Endothelial cell (in vitro differentiated cells): ENCODE results near the gene PHF21A. TPM values are rescaled to one million over a fixed set of nuclear protein-coding genes. Genes with fewer than 3 reads are reported as not detected.
A peak's percentile ranks its signal among the peaks of the same experiment; 100 is the strongest.

ENCODE experiments used
- DNase-seq: peaks from one replicate; pipeline ENCODE4 v3.0.0; 2021; ENCODE audit warnings: low spot score
- H3K27ac Mint-ChIP-seq: one replicate; pipeline ENCODE4 v1.8.0; 2021; ENCODE audit warnings: mixed read lengths, inconsistent platforms; ENCODE audit not compliant: unreplicated experiment
- H3K27me3 Mint-ChIP-seq: one replicate; pipeline ENCODE4 v1.8.0; 2021; ENCODE audit warnings: mild to moderate bottlenecking, moderate library complexity, mixed read lengths, inconsistent platforms; ENCODE audit not compliant: unreplicated experiment
- H3K36me3 Mint-ChIP-seq: one replicate; pipeline ENCODE4 v1.8.0; 2021; ENCODE audit warnings: mild to moderate bottlenecking, low read depth, mixed read lengths, inconsistent platforms; ENCODE audit not compliant: unreplicated experiment
- H3K4me1 Mint-ChIP-seq: one replicate; pipeline ENCODE4 v1.8.0; 2021; ENCODE audit warnings: mild to moderate bottlenecking, mixed read lengths, inconsistent platforms; ENCODE audit not compliant: unreplicated experiment
- H3K4me3 Mint-ChIP-seq: one replicate; pipeline ENCODE4 v1.8.0; 2021; ENCODE audit warnings: mild to moderate bottlenecking, mixed read lengths, inconsistent platforms; ENCODE audit not compliant: unreplicated experiment
- H3K9me3 Mint-ChIP-seq: one replicate; pipeline ENCODE4 v1.8.0; 2021; ENCODE audit warnings: mixed read lengths, inconsistent platforms; ENCODE audit not compliant: unreplicated experiment
- total RNA-seq: library from RNA; stranded (reverse); fragmentation: NEBNext Ultra II Directional; extraction: Animal tissue kit (Norgen Biotek cat#: 25700); gene quantifications from one replicate; pipeline ENCODE4 v1.2.1, GENCODE V29; 2021; ENCODE audit not compliant: unreplicated experiment
- TF ChIP-seq, protein P1 (sequence below): fragments of 200-600 bp; sonication (generic); IDR thresholded peaks from one replicate; pipeline ENCODE4 v1.5.0; 2021; ENCODE audit warnings: antibody characterized with exemption; ENCODE audit not compliant: unreplicated experiment

Gene PHF21A
- total RNA-seq, 1 donor from 2014 or later: 52.8 TPM

DNA sequence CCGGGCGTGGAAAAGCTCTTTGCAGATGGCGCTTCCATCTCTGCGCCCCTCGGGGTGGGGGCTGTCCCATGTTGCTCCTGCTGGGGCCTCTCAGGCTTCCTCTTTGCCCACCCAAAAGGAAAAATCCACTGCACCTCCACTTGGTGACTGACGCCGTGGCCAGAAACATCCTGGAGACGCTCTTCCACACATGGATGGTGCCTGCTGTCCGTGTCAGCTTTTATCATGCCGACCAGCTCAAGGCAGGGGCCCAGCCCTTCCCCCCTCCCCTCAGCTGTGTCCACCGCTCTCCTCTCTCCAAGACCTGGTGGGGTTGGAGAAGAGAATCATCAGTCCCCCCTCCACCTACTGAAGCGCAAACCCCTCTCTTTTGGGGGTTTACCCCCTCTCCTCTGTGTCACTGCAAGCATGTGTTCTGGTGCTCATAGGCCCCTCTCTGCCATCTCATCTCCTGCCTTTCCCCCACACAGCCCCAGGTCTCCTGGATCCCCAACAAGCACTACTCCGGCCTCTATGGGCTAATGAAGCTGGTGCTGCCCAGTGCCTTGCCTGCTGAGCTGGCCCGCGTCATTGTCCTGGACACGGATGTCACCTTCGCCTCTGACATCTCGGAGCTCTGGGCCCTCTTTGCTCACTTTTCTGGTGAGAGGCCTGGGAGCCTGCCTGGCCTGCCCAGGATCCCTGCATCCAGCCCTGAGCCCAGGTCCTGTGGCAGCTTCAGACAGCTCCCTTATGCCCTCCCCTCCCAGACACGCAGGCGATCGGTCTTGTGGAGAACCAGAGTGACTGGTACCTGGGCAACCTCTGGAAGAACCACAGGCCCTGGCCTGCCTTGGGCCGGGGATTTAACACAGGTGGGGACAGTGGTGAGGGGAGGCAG, 197.0 kb downstream of the PHF21A start:
- DNase-seq: no peak
- H3K4me3 Mint-ChIP-seq: peak overlapping the region; percentile 59
- peaks cover 32% of the 10 kb centered on the region for H3K27me3 Mint-ChIP-seq
- H3K4me1 Mint-ChIP-seq: peaks cover 16% of the 10 kb centered on the region
- TF ChIP-seq, protein P1, sequence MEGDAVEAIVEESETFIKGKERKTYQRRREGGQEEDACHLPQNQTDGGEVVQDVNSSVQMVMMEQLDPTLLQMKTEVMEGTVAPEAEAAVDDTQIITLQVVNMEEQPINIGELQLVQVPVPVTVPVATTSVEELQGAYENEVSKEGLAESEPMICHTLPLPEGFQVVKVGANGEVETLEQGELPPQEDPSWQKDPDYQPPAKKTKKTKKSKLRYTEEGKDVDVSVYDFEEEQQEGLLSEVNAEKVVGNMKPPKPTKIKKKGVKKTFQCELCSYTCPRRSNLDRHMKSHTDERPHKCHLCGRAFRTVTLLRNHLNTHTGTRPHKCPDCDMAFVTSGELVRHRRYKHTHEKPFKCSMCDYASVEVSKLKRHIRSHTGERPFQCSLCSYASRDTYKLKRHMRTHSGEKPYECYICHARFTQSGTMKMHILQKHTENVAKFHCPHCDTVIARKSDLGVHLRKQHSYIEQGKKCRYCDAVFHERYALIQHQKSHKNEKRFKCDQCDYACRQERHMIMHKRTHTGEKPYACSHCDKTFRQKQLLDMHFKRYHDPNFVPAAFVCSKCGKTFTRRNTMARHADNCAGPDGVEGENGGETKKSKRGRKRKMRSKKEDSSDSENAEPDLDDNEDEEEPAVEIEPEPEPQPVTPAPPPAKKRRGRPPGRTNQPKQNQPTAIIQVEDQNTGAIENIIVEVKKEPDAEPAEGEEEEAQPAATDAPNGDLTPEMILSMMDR: no peak
- no peaks in the 10 kb centered on the region for H3K9me3 Mint-ChIP-seq
- no peak overlapping the region for H3K27ac Mint-ChIP-seq
- H3K36me3 Mint-ChIP-seq: no peaks in the 10 kb centered on the region

DNA sequence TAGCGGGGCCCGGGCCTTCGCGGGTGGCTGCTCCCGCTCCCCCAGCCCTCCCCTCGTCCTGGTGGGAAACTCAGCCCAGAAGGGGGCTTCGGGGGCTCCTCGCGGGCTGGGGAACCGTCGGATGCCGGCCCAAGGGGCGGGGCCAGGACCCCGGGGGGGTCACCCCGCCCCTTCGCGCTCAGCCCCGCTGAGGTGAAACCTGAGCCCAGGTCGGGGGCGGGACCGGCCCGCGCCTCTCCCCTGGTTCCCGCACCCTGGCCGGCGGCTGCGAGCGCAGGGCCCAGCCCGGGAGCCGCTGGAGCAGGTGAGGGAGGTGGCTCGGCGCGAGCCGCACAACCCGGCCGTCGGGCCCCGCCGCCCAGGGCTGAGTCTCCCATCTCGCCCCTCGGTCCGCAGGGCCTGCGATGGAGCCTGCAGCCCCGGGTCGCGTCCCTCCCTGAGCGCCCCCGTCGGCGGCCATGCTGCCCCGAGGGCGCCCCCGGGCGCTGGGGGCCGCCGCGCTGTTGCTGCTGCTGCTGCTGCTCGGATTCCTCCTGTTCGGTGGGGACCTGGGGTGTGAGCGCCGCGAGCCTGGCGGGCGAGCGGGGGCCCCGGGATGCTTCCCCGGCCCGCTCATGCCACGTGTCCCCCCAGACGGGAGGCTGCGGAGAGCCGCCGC, 198.7 kb downstream of the PHF21A start, which contains the start of gene LARGE2:
TSS of gene LARGE2 (plus strand) at position 232 of the 658 bp plus-strand sequence. CDS start at position 459, 227 bp downstream.
- H3K4me3 Mint-ChIP-seq: peak within 1 kb of the TSS; percentile 47
- TF ChIP-seq, protein P1: no peak
- peaks cover 32% of the 10 kb centered on the region for H3K27me3 Mint-ChIP-seq
- H3K36me3 Mint-ChIP-seq: no peaks in the 10 kb centered on the region
- no peak for DNase-seq
- no peak within 1 kb of the TSS for H3K27ac Mint-ChIP-seq
- H3K9me3 Mint-ChIP-seq: no peaks in the 10 kb centered on the region
- H3K4me1 Mint-ChIP-seq: peaks cover 22% of the 10 kb centered on the region

DNA sequence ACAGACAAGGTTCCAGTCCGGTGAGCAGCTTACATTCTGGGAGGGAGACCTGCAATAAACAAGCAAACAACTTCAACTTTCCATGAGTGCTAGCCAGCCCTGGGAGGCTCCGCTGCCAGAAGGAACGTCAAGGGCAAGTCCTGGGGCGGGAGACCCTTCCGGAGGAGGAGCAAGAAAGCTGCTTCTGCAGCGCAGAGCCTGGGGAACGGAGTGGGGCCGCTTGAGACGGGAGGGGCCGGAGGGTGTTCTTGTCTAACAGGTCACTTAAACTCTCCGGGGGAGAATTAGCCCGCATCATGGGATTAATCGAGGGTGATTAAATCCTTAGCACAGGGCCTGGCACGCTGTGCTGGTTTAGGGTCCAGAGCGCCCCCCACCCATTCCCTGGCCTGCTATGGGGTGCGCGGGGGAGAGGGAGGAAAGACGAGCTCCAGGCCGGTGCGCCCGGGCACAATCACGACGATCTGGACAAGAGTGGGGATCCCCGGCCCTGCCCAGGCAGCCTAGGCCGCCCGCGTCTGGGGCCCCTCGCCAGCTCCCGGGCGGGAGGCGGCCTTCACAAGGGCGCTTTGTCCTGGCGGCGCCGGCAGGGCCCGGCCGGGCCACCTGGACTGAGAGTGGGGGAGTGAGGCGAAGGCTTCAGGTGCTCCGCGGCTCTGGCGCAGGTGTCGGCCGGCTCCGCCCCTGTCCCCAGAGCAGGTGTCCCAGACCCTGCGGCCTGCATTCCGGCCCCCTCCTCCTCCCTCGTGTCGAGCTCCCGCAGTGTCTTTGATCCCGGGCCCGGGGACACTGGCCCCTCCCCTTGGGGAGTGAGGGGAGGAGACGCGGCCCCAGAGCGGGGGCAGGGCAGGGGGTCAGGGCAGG, 199.5 kb downstream of the PHF21A start:
- Mint-ChIP-seq H3K27me3 (peaks cover 33% of the 10 kb centered on the region), H3K4me3 (peak overlapping the region; percentile 44), H3K4me1 (peaks cover 25% of the 10 kb centered on the region), H3K36me3 (no peaks in the 10 kb centered on the region), H3K27ac (no peak overlapping the region), H3K9me3 (no peaks in the 10 kb centered on the region)
- TF ChIP-seq, protein P1: no peak
- no peak for DNase-seq

DNA sequence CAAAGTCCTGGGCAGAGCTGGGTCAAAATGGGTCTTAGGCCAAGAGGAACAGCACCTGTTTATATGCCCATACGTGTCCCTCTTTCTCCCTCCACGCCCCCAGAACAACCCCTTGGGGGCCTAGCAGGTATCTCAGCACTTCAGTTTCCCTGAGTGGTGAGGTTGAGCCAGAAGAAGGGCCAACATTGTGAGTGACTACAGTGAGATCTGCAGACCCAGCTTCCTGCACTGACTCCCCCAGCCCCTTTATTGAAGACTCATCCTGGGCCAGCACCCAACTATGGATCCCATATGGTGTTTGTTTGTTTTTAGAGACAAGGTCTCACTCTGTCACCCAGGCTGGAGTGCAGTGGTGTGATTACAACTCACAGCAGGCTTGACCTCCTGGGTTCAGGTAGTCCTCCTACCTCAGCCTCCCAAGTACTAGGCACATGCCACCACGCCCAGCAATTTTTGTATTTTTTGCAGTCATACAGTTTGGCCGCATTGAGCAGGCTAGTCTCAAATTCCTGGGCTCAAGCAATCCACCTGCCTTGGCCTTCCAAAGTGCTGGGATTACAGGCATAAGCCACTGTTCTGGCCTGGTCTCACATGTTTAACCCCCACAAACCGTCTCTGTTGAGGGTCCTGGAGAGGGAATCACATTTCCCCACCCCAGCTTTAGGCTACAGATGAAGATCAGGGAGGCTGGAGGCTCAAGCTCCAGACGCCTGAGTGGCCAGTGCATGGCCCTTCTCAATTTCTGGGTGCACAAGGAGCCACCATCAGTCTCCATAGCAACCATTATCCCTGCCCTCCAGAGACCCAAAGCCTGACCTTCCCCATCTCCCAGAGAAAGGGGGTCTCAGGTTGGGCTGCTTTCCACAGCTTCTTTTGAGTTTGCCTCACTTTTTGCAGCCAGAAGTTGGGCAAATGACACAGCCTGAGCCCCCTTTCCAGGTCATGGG, 200.4 kb downstream of the PHF21A start:
- H3K27ac Mint-ChIP-seq: no peak overlapping the region
- no peak for DNase-seq
- peaks cover 34% of the 10 kb centered on the region for H3K27me3 Mint-ChIP-seq
- peaks cover 28% of the 10 kb centered on the region for H3K4me1 Mint-ChIP-seq
- TF ChIP-seq, protein P1: no peak
- no peaks in the 10 kb centered on the region for H3K9me3 Mint-ChIP-seq
- H3K4me3 Mint-ChIP-seq: peak overlapping the region; percentile 44
- H3K36me3 Mint-ChIP-seq: no peaks in the 10 kb centered on the region
